Coronary artery (tissue), 2 donors: ENCODE measurements around the gene TNFRSF25.

ENCODE experiments used
- DNase-seq: peaks from one replicate; pipeline ENCODE4 v3.0.0-alpha.2; 2017; ENCODE audit warnings: low spot score
- H3K27ac ChIP-seq, 2 donors: fragments of 200-600 bp; sonication (generic); one replicate each; pipeline ENCODE4 v1.5.1; 2016 to 2019
- H3K4me3 ChIP-seq: fragments of 200-600 bp; sonication (generic); 2 replicates; pipeline ENCODE4 v1.5.1; 2016; ENCODE audit warnings: mild to moderate bottlenecking, moderate library complexity
- CTCF ChIP-seq: fragments of 200-600 bp; sonication (generic); IDR thresholded peaks from one replicate; pipeline ENCODE4 v1.5.1; 2019; ENCODE audit warnings: antibody characterized with exemption

Gene TNFRSF25

DNA sequence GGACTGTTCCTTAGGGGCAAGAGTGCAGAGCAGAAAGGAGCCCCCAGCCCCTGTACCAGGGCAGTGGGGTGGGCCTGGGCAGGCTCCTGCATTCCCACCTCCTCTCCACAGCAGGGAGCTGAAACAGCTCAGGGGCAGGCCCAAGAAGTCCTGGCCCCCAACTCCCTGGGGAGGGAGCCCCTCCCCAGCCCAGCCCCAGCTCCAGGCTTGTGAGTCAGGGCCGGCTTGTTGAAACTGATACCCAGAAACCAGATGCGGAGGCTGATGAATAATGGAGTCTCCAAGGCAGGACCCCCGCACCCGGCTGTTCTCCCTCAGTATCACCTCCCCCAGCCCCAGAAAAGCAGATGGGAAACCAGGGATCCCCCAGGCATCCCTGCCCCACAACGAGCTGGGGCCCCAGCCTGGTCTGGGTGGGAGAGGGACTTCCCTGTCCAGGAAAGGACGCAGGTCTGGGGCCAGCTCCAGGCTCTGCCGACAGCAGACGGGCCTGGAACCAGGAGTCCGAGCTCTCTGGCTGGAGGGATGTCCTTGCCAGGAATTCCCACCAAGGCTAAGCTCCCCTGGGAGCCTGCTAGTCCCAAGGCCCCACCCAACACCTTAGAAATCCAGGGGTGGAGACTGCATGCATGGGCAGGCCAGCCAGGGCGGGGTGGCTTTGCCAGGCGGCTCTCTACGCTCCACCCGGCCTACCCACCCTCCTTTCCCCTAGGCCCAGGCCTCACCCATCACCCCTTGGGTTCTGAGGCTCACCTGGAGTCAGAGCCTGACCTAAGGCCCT lies 22.8 kb upstream of the TNFRSF25 start:
- H3K4me3 ChIP-seq = no peak overlapping the region
- TF ChIP-seq CTCF = no peak
- no peak for DNase-seq
- no peak overlapping the region for H3K27ac ChIP-seq

DNA sequence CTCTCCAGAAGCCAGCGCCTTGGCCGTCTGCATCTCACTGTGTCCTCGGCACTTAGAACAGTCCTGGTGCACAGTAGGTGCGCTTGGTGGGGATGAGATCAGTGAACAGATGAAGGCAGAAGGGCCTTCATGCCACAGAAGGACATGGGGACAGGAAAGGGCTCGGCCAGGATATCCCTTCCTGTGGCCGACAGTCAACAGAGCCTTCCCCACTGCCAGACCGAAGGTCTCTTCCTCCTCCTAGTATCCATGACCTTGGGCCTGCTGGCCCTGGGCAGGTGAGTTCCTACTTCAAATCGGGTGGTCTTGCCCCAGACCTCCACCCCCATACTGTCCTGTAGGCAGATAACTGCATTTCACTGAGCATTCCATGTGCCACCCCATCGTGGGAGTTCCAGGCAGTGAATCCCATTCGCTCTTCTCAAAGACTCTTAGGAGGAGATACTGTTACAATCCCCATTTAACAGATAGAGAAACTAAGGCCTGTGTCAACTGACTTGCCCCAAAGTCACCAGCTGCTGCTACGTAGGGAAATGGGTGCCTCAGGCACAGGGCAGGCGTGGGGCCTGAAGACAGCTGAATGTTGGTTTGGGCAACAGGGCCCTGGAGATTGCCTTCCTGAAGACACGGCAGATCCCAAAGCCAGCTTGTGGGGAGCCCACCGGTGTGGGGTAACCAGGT lies 22.0 kb upstream of the TNFRSF25 start:
- H3K4me3 ChIP-seq = no peak overlapping the region
- TF ChIP-seq CTCF = no peak
- no peak for DNase-seq

DNA sequence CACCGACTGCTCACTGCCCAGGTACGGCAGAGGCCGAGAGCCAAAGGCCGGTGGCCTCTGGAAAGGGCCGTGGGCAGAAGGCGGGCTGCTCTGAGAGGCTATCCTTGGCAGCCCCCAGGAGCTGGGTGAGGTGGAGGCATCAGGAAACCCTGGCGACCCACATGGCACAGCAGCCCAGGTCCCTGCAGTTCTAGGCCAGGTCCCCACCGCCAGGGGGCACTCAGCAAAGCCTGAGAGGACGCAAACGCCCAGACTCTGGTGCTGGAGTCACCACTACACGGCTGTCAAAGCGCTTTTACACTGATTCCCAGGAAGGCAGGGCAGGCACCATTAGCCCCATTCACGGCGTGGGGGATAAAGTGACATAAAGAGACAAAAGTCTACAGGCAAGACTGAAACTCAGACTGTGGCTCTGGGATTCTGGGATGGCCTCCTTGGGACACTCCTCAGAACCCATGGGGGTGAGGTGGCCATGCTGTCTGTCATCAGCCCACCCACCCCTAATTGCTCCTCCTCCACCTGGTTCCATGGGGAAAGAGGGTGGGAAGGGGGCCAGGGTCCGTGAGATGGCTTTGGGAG lies 20.5 kb upstream of the TNFRSF25 start:
- Histone ChIP-seq H3K27ac (no peak overlapping the region), H3K4me3 (peak overlapping the region; percentile 69)
- no peak for DNase-seq
- TF ChIP-seq CTCF = peak; percentile 77

More for the DNA sequence above, 22.0 kb upstream of the TNFRSF25 start:
- no peak overlapping the region for H3K27ac ChIP-seq

- no peak for DNase-seq
- TF ChIP-seq CTCF = no peak
- peak overlapping the region in 1 of 2 donors; percentile 43 for H3K27ac ChIP-seq
- peak overlapping the region; percentile 69 for H3K4me3 ChIP-seq
Observed at GRCh38 chr1:6485168-6486101, 19.5 kb upstream of the TNFRSF25 start.

GRCh38 chr1:6484826-6485167 lies 18.8 kb upstream of the TNFRSF25 start:
- TF ChIP-seq CTCF = no peak
- Histone ChIP-seq H3K27ac (peak overlapping the region in 1 of 2 donors; percentile 43), H3K4me3 (peak overlapping the region; percentile 69)
- DNase-seq = no peak

GRCh38 chr1:6483761-6484117 lies 17.8 kb upstream of the TNFRSF25 start:
- no peak for DNase-seq
- no peak overlapping the region for H3K4me3 ChIP-seq
- no peak overlapping the region for H3K27ac ChIP-seq
- no peak for TF ChIP-seq CTCF
